HG03095 (cell line): ENCODE data around the gene SPACA4.

Source experiments
- ATAC-seq: cut with Tn5 transposase; IDR thresholded peaks from one replicate; pipeline ENCODE4 v1.9.1; 2021; ENCODE audit warnings: moderate library complexity; ENCODE audit not compliant: unreplicated experiment

SPACA4 gene

GRCh38 chr19:48646722-48647216, 40.2 kb downstream of the SPACA4 start:
- no peak for ATAC-seq

DNA sequence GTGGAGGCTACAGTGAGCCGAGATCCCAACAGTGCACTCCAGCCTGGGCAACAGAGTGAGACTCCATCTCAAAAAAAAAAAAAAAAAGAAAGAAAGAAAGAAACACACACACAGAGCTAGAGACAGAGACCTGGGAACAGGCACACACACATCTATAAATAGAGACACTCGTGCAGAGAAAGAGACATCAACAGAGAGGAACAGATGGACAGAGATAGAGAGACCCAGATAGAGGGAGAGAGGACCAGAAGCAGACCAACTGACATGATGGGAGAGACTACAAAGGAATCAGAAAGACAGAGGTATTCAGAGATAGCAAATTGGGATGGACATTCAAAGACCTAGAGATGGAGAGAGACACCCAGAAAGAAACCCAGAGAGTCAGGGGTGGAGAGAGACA, 41.6 kb downstream of the SPACA4 start:
- no peak for ATAC-seq

DNA sequence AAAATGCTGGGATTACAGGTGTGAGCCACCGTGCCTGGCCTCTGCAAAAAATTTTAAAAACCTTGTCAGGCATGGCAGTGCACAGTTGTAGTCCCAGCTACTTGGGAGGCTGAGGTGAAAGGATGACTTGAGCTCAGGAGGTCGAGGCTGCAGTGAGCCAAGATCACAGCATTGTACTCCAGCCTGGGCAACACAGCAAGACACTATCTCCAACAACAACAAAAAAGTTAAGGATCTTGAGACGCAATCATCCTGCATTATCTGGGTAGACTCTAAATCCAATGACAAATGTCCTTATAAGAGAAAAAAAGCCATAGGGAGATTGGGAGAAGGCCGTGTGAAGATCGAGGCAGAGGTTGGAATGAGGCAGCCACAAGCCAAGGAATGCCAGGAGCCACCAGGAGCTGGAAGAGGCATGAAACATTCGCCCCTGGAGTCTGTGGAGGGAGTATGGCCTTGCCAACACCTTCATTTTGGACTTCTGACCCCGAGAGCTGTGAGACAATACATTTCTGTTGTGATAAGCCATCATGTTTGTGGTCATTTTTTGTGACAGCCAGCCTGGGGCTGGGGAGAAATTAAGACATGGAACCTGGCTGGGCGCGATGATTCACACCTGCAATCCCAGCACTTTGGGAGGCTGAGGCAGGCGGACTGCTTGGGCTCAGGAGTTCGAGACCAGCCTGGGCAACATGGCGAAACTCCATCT, 44.6 kb downstream of the SPACA4 start:
- no peak for ATAC-seq

GRCh38 chr19:48651683-48652048, 45.1 kb downstream of the SPACA4 start:
- ATAC-seq, result no peak

DNA sequence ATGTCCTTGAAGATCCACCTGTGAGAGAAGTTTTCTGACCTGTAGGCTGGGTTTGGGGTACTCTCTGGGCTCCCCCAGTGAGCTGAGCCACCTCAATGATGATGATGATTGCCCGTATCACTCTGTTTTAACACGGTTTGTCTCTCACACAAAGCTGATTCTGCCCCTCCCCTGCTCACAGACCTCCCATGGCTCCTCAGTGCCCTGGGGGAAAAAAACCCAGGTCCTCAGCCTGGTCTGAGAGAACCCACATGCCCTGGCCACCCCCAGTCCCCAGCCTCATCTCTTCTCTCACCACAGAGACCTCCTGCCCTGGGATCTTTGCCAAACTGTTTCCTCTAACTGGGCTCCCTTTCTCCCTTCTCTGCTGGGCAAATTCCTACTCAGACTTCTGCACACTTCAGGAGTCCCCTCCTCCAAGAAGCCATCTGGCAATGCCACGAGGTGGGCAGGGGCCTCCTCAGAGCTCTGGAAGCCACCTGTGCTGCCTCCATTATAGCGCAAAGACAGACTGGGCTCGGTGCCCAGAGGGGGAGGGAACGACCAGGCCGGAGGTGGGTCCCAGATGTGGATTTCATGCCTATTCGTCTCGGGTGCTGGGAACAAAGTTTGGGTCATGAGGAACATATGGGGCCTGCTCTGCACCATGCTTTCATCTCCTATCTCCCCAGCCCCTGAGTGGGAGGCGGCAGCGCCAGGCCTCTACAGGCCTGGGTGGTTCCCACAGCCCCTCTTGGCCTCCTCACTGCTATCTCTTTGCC, 47.9 kb downstream of the SPACA4 start:
- no peak for ATAC-seq

DNA sequence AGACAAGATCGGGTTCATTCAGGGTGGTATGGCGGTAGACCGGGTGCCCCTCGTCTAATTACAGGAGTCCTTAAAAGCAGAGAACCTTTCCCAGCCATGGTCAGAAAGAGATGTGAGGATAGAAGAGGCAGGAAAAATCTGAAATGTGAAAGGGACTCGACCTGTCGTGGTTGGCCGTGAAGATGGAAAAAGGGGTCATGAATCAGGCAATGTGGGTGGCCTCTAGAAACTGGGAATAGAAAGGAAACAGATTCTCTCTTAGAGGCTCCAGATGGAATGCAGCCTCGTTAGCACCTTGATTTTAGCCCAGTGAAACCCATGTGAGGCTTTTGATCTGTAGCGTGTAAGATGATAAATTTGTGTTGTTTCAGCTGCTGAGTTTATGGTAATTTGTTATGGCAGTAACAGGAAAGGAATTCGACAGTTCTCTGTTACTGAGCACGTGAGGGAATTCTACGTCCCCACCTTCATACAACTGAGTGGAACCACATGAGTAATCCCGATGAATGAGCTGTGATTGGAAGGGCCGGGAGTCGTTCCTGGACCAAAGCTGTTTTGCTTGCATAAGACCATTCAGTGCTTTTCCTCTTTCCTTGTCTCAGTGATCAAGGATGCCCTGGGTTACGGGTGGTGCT, 50.4 kb downstream of the SPACA4 start:
- ATAC-seq, result no peak
